Measurements from ENCODE around the gene RABGAP1L.

GRCh38 chr1:174405219-174405618 lies 245.9 kb downstream of the RABGAP1L start:
- TF ChIP-seq, protein P1, sequence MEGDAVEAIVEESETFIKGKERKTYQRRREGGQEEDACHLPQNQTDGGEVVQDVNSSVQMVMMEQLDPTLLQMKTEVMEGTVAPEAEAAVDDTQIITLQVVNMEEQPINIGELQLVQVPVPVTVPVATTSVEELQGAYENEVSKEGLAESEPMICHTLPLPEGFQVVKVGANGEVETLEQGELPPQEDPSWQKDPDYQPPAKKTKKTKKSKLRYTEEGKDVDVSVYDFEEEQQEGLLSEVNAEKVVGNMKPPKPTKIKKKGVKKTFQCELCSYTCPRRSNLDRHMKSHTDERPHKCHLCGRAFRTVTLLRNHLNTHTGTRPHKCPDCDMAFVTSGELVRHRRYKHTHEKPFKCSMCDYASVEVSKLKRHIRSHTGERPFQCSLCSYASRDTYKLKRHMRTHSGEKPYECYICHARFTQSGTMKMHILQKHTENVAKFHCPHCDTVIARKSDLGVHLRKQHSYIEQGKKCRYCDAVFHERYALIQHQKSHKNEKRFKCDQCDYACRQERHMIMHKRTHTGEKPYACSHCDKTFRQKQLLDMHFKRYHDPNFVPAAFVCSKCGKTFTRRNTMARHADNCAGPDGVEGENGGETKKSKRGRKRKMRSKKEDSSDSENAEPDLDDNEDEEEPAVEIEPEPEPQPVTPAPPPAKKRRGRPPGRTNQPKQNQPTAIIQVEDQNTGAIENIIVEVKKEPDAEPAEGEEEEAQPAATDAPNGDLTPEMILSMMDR (conservative IDR thresholded peaks at IDR 0.05; ENCODE audit: low read length): no peak
- TF ChIP-seq EZH2phosphoT487 (IDR thresholded peaks at IDR 0.05; ENCODE audit: borderline replicate concordance): no peak
